WERI-Rb-1 (cell line): ENCODE results near the gene PRKAR1B.

Experiments
- DNase-seq: peaks from one replicate; pipeline ENCODE4 v3.0.0-alpha.2; 2020
- H3K27ac ChIP-seq: fragments of 250-450 bp; sonication (Bioruptor Pico); 2 replicates; pipeline ENCODE4 v1.5.1; 2020; ENCODE audit warnings: mild to moderate bottlenecking, moderate library complexity
- H3K27me3 ChIP-seq: fragments of 250-450 bp; sonication (Bioruptor Pico); 2 replicates; pipeline ENCODE4 v1.5.1; 2021; ENCODE audit warnings: mild to moderate bottlenecking, low read depth, moderate library complexity; ENCODE audit not compliant: insufficient read depth, severe bottlenecking
- H3K36me3 ChIP-seq: fragments of 250-450 bp; sonication (Bioruptor Pico); 2 replicates; pipeline ENCODE4 v1.5.1; 2020; ENCODE audit warnings: mild to moderate bottlenecking, moderate library complexity
- H3K4me3 ChIP-seq: 2 replicates; pipeline ENCODE4 v1.5.1; 2011; ENCODE audit warnings: low read depth, mild to moderate bottlenecking, control low read depth, low read length
- H3K9me3 ChIP-seq: fragments of 250-450 bp; sonication (Bioruptor Pico); 2 replicates; pipeline ENCODE4 v1.5.1; 2021; ENCODE audit warnings: mild to moderate bottlenecking, moderate library complexity; ENCODE audit not compliant: severe bottlenecking
- TF ChIP-seq, protein P1 (sequence below): IDR thresholded peaks from 2 replicates; pipeline ENCODE4 v1.5.1; 2011; ENCODE audit warnings: low read depth, mild to moderate bottlenecking, control low read depth, inconsistent platforms, low read length

The PRKAR1B gene

DNA sequence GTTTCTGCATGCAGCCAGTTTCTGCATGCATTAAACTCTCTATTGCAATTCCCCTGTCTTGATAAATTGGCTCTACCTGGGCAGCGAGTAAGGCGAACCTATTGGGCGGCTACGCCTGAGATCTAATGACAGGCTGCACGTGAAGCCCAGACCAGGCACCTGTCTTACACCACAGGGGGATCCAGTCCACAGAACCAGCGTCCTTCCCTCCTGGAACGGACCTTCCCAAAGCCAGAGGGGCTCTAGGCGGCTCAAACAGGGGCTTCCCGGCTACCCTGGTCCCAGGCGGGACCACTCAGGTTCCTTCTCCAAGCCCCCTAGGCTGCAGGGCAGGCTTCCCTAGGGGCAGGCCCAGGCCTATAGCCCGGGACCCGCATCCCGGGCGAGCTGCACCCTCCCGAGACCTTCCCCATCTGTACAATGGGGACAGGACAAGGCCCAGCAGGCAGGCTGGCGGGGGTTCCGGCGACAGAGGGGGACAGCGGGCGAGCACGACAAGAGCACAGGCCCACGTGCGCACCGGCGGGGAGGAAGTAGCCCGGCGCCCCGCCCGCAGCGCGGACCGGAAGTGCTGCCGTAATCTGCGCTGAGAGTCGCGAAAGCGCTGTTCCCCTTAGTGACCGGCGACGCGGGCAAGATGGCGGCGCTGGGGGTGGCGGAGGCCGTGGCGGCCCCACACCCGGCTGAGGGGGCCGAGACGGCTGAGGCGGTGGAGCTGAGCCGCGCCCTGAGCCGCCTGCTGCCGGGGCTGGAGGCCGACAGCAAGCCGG lies 812 bp downstream of the PRKAR1B start, which contains the start of gene DNAAF5:
TSS of gene DNAAF5 (plus strand) at position 616 of the 770 bp plus-strand sequence. CDS start at position 638, 22 bp downstream.
- peaks cover 26% of the 10 kb centered on the region for H3K36me3 ChIP-seq
- H3K27me3 ChIP-seq = no peaks in the 10 kb centered on the region
- peak within 1 kb of the TSS; percentile 68 for H3K27ac ChIP-seq
- H3K4me3 ChIP-seq = peak within 1 kb of the TSS; percentile 69
- H3K9me3 ChIP-seq = no peaks in the 10 kb centered on the region
- peak; percentile 90 for DNase-seq
- TF ChIP-seq, protein P1, sequence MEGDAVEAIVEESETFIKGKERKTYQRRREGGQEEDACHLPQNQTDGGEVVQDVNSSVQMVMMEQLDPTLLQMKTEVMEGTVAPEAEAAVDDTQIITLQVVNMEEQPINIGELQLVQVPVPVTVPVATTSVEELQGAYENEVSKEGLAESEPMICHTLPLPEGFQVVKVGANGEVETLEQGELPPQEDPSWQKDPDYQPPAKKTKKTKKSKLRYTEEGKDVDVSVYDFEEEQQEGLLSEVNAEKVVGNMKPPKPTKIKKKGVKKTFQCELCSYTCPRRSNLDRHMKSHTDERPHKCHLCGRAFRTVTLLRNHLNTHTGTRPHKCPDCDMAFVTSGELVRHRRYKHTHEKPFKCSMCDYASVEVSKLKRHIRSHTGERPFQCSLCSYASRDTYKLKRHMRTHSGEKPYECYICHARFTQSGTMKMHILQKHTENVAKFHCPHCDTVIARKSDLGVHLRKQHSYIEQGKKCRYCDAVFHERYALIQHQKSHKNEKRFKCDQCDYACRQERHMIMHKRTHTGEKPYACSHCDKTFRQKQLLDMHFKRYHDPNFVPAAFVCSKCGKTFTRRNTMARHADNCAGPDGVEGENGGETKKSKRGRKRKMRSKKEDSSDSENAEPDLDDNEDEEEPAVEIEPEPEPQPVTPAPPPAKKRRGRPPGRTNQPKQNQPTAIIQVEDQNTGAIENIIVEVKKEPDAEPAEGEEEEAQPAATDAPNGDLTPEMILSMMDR = no peak

DNA sequence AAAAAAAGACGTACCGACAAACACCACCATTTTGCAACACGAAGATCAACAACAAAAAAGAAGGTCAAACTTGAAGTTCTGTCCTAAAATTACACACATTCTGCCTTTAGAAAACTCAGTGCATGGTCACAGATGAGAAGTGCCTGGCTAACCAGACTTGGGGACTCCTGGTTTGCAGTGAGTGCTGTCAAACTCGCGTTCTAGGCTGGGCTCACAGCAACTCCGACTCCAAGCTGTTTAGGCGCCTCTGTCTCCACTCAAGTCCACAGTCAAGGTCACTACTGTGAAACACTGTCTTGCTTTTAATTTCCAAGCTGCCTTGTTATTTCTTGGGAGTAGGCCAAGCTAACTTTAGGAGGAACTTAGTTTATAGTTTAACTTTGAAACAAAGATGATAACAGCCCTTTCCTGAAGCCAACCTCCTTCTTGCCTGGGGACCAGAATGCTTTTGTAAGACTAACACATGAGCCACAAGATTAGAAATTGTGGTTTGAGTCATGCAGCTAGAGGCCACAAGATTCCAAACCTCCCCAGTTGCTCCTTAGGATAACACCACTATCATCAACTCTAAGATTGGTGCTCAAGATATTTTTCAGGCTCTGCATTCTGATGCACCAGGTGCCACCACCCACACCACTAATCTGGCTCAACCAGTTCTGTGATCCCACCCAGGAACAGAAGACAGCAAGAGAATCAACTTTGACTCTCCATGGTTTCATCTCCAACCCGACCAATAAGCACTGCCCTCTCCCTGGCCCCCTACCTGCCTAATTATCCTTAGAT lies 1.7 kb downstream of the PRKAR1B start:
- TF ChIP-seq, protein P1 = no peak
- Histone ChIP-seq H3K9me3 (peaks cover under 1% of the 10 kb centered on the region), H3K36me3 (peaks cover 23% of the 10 kb centered on the region), H3K27me3 (no peaks in the 10 kb centered on the region), H3K4me3 (peak overlapping the region; percentile 69), H3K27ac (no peak overlapping the region)
- DNase-seq = no peak

DNA sequence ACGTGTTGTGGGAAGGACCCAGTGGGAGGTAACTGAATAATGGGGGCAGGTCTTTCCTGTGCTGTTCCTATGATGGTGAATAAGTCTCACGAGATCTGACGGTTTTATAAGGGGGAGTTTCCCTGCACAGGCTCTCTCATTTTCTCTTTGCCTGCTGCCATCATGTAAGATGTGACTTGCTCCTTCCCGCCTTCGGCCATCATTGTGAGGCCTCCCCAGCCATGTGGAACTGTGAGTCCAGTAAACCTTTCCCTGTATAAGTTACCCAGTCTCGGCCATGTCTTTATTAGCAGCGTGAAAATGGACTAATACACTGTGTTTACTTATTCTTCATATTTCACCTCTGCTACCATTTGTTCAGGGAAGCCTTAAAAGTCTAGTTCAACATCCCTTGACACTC lies 2.8 kb downstream of the PRKAR1B start:
- H3K27me3 ChIP-seq = no peaks in the 10 kb centered on the region
- TF ChIP-seq, protein P1 = no peak
- DNase-seq = no peak
- H3K4me3 ChIP-seq = no peak overlapping the region
- H3K27ac ChIP-seq = no peak overlapping the region
- H3K9me3 ChIP-seq = peaks cover 3% of the 10 kb centered on the region
- peaks cover 12% of the 10 kb centered on the region for H3K36me3 ChIP-seq

DNA sequence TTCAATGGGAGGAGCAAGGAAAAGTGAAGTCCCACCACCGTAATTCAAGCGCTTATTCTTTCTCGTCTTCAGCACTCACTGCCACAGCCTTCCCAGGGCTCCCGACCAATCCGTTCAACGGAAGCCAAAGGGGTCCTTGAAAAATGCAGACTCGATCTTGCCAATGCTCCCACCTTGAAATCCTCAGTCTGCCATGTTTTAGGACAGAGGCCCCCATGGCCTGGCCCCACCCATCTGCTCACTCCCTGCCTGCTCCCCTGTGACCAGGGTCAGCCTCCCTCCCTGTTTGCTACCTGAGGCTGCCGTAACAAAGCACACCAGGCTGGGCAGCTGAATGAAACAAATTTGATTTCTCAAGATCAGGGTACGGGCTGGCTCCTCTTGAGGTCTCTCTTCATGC lies 3.5 kb downstream of the PRKAR1B start:
- peaks cover 9% of the 10 kb centered on the region for H3K36me3 ChIP-seq
- H3K27ac ChIP-seq = no peak overlapping the region
- H3K9me3 ChIP-seq = peaks cover 3% of the 10 kb centered on the region
- no peak for DNase-seq
- TF ChIP-seq, protein P1 = no peak
- H3K4me3 ChIP-seq = no peak overlapping the region
- no peaks in the 10 kb centered on the region for H3K27me3 ChIP-seq

DNA sequence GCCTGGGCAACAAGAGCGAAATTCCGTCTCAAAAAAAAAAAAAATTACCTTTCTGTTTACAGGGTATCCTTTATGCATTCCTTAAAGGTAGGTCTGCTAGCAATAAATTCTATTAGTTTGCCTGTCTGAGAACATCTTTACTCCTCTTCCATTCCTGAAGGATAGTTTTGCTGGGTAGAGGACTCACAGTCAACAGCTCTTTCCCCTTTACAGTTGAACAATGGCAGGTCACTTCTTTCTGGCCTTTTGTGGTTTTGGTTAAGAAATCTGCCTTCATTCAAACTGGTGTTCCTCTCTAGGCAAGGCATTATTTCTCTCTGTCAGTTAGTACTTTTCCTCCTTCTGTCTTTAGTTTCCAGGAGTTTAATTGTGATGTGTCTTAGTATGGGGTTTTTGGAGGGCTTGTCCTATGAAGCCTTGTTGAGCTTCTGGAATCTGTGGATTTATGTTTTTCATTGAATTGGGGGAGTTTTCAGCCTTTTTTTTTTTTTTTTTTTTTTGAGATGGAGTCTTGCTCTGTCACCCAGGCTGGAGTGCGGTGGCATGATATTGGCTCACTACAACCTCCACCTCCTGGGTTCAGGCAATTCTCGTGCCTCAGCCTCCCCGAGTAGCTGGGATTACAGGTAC lies 5.3 kb downstream of the PRKAR1B start:
- Histone ChIP-seq H3K9me3 (peaks cover 3% of the 10 kb centered on the region), H3K4me3 (no peak overlapping the region), H3K27ac (no peak overlapping the region), H3K27me3 (no peaks in the 10 kb centered on the region), H3K36me3 (peaks cover 6% of the 10 kb centered on the region; the same call in 1 of the 2 replicates)
- no peak for DNase-seq
- TF ChIP-seq, protein P1 = no peak
